H1 (cell line): ENCODE measurements around the gene DPP10.

ENCODE experiments used
- ATF3 ChIP-seq: IDR thresholded peaks from 2 replicates; pipeline ENCODE4 v1.6.1; 2011; ENCODE audit warnings: low read depth, mild to moderate bottlenecking, low read length; ENCODE audit not compliant: insufficient read depth
- CTCF ChIP-seq, 3 experiments: IDR thresholded peaks; 1 replicate in 2 of 3; 2 replicates in 1 of 3; pipeline versions ENCODE4 v1.5.1 to v1.6.1; 2011; ENCODE audit warnings: low read length in 3 of 3, mild to moderate bottlenecking in 3 of 3, inconsistent platforms in 2 of 3, low read depth in 1 of 3, moderate library complexity in 1 of 3; ENCODE audit not compliant: insufficient read depth in 1 of 3; ENCODE audit errors: control extremely low read depth in 1 of 3
- EZH2 ChIP-seq: fragments of 200-600 bp; sonication (generic); IDR thresholded peaks from 2 replicates; pipeline ENCODE4 v1.7.1; 2012; ENCODE audit warnings: low read depth, mild to moderate bottlenecking, moderate library complexity, low read length, inconsistent platforms; ENCODE audit not compliant: severe bottlenecking
- RAD21 ChIP-seq, 2 experiments: IDR thresholded peaks in 1 of 2; conservative IDR thresholded peaks in 1 of 2; 2 replicates each; pipeline ENCODE4 v1.6.1; 2011; ENCODE audit warnings: low read depth in 2 of 2, low read length in 2 of 2, improper control_type of control experiment in 1 of 2, inconsistent platforms in 1 of 2, mild to moderate bottlenecking in 1 of 2, moderate library complexity in 1 of 2
- USF2 ChIP-seq: IDR thresholded peaks from 2 replicates; pipeline ENCODE4 v1.6.1; 2011; ENCODE audit warnings: low read length, improper control_type of control experiment

GRCh38 chr2:115552726-115553125, 1110.3 kb downstream of the DPP10 start:
- TF ChIP-seq CTCF (IDR thresholded peaks at IDR 0.05; ENCODE audit: control extremely low read depth in 1 of 3, insufficient read depth in 1 of 3, low read depth in 1 of 3, low read length in 3 of 3) (no peak), ATF3 (no peak), USF2 (no peak), EZH2 (no peak), RAD21 (IDR thresholded peaks at IDR 0.05 in 1 of 2, conservative IDR thresholded peaks at IDR 0.05 in 1 of 2; ENCODE audit: low read depth in 2 of 2, low read length in 2 of 2) (no peak)
